Tibial nerve (tissue), 4 donors: Measurements from ENCODE around the gene KRT9. TPM values are rescaled to one million over a fixed set of nuclear protein-coding genes. Genes with fewer than 3 reads are reported as not detected.

Experiments used
- DNase-seq, 2 donors: peaks; one replicate each; pipeline ENCODE4 v3.0.0-alpha.2; 2019; ENCODE audit warnings: low spot score in 2 of 2
- H3K27ac ChIP-seq, 4 donors: fragments of 200-600 bp; sonication (generic) in 3 of 4; one replicate each; pipeline ENCODE4 v1.5.1; 2017 to 2019; ENCODE audit warnings: mild to moderate bottlenecking in 1 of 4
- H3K27me3 ChIP-seq, 2 donors: fragments of 200-600 bp; sonication (generic) in 1 of 2; one replicate each; pipeline versions ENCODE4 v1.5.1 to v1.6.0; 2017 to 2019
- H3K36me3 ChIP-seq, 3 donors: fragments of 200-600 bp; sonication (generic); one replicate each; pipeline ENCODE4 v1.5.1; 2018 to 2019
- H3K4me1 ChIP-seq, 4 donors: fragments of 200-600 bp; sonication (generic) in 3 of 4; one replicate each; pipeline ENCODE4 v1.5.1; 2017 to 2019
- H3K4me3 ChIP-seq, 4 donors: fragments of 200-600 bp; sonication (generic) in 3 of 4; one replicate each; pipeline ENCODE4 v1.5.1; 2017 to 2019; ENCODE audit warnings: mild to moderate bottlenecking in 1 of 4, moderate library complexity in 1 of 4
- H3K9me3 ChIP-seq, 4 donors: fragments of 200-600 bp; sonication (generic) in 3 of 4; one replicate each; pipeline ENCODE4 v1.5.1; 2017 to 2019
- CTCF ChIP-seq, 5 experiments: fragments of 200-600 bp in 3 of 5; fragments of 450-650 bp in 2 of 5; sonication (generic) in 3 of 5; IDR thresholded peaks; one replicate each; pipeline ENCODE4 v1.5.1; 2016 to 2019; ENCODE audit warnings: antibody characterized with exemption in 5 of 5, mild to moderate bottlenecking in 3 of 5, moderate library complexity in 2 of 5
- EP300 ChIP-seq, 2 donors: sonication (generic); formaldehyde crosslinking; IDR thresholded peaks; one replicate each; pipeline ENCODE4 v1.6.1; 2017; ENCODE audit warnings: antibody characterized with exemption in 2 of 2, mild to moderate bottlenecking in 1 of 2
- POLR2A ChIP-seq, 2 donors: fragments of 450-650 bp; IDR thresholded peaks; one replicate each; pipeline ENCODE4 v1.6.1; 2017; ENCODE audit warnings: antibody characterized with exemption in 2 of 2, mild to moderate bottlenecking in 2 of 2, moderate library complexity in 2 of 2
- WGBS, 2 donors: methylation state at CpG; one replicate each; pipeline ENCODE4 v1.1.5; 2018; 5-methylcytosine and 5-hydroxymethylcytosine counted together
- total RNA-seq, 4 donors: library from RNA; depleted of rRNA; stranded (reverse); fragments of >200 nt; gene quantifications; one replicate each; pipeline ENCODE4 v1.1.0, GENCODE V29; 2016

The KRT9 gene
- total RNA-seq, 4 donors from 2014 or later = not detected

DNA sequence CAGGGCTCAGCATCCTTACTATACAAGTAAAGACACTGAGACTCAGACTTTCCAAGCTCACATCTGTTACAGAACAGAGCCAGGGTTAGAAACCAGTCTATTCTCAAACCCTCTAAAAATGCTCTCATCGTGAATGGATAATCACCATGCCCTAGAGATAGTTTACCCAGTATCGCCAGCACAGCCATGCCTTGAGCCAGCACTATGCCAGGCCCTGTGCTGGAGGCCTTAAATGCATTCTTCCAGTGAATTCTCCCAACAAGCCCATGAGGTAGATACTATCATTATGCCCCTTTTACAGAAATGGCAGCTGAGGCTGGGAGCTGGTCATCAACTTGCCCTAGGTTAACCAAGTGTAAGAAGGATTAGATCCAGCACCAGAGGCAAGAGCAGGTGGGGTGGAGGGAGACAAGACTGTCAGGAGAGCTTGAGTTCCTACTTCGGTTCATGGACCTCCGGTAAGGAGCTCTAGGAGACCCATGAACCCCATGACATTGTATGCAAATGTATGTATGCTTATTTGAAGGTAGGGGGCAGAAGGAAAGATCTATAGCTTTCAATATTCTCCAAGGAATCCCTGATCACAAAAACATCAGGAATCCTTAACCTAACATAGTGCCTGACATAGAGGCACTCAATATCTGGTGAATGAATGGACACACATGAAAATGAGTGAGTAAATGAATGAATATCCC, 9.7 kb upstream of the KRT9 start:
- H3K27ac ChIP-seq = no peak overlapping the region
- DNase-seq = no peak
- no peaks in the 10 kb centered on the region for H3K9me3 ChIP-seq
- no peaks in the 10 kb centered on the region for H3K27me3 ChIP-seq
- H3K36me3 ChIP-seq = no peaks in the 10 kb centered on the region
- TF ChIP-seq CTCF (IDR thresholded peaks at IDR 0.05) (no peak), EP300 (IDR thresholded peaks at IDR 0.05) (no peak), POLR2A (IDR thresholded peaks at IDR 0.05) (no peak)
- 87% methylated on average over 4 of the region's 4 CpGs for WGBS, 2 donors
- H3K4me1 ChIP-seq = peaks cover 0 to 8% (median 0%) of the 10 kb centered on the region in 4 donors
- no peak overlapping the region for H3K4me3 ChIP-seq

DNA sequence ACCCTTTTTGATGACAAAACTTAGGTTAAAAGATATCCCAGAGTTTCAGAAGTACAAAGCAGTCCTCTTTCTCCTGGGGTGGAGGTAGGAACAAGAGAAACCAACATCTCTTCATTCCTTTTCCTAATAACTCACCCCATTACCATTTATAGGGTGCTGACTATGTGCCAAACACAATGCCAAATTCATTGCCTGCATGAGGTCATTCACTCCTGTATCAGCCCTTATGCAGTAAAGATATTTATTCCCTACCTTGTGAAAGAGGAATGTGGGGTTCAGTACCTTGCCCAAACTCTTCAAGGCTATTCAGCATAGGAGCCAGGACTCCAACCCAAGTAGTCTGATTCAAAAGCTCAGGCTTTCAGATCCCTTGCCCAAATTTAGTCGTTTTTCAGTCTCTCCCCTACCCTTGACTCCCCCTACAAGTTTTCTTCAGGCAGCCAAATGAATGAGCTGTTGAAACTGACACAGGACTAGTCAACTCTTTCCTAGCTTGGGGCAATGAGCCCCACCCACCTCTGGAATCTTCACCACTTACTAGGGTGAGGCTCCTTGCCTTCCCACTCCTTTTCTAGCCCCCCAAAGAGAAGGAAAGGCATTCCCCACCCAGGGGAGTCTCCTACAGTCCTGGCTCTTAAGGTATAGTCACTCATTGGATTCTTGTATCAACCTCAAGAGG, 9.0 kb upstream of the KRT9 start:
- WGBS, 2 donors = 25 to 67% methylated on average over 1 of the region's 1 CpG
- peaks cover 0 to 8% (median 0%) of the 10 kb centered on the region in 4 donors for H3K4me1 ChIP-seq
- no peak overlapping the region for H3K27ac ChIP-seq
- no peaks in the 10 kb centered on the region for H3K36me3 ChIP-seq
- TF ChIP-seq EP300 (IDR thresholded peaks at IDR 0.05) (no peak), POLR2A (IDR thresholded peaks at IDR 0.05) (no peak), CTCF (IDR thresholded peaks at IDR 0.05) (no peak)
- no peaks in the 10 kb centered on the region for H3K27me3 ChIP-seq
- DNase-seq = no peak
- H3K4me3 ChIP-seq = no peak overlapping the region
- H3K9me3 ChIP-seq = no peaks in the 10 kb centered on the region

- WGBS, 2 donors = 94 to 100% methylated on average over 2 of the region's 2 CpGs
- no peak overlapping the region for H3K27ac ChIP-seq
- DNase-seq = no peak
Measured at GRCh38 chr17:41580244-41580575, 8.4 kb upstream of the KRT9 start.

GRCh38 chr17:41579484-41580243, 7.8 kb upstream of the KRT9 start:
- Histone ChIP-seq H3K9me3 (no peaks in the 10 kb centered on the region), H3K4me1 (peaks cover 0 to 5% (median 0%) of the 10 kb centered on the region in 4 donors), H3K4me3 (no peak overlapping the region), H3K27me3 (no peaks in the 10 kb centered on the region), H3K27ac (peak overlapping the region in 1 of 4 donors; percentile 13), H3K36me3 (no peaks in the 10 kb centered on the region)
- WGBS, 2 donors = 40 to 43% methylated on average over 18 of the region's 18 CpGs
- TF ChIP-seq POLR2A (IDR thresholded peaks at IDR 0.05) (no peak), EP300 (IDR thresholded peaks at IDR 0.05) (no peak), CTCF (IDR thresholded peaks at IDR 0.05) (peak; percentile 51 to 85 (median 77))
- DNase-seq = peak; percentile 64 to 84

More at GRCh38 chr17:41580244-41580575, 8.4 kb upstream of the KRT9 start:
- Histone ChIP-seq H3K9me3 (no peaks in the 10 kb centered on the region), H3K4me3 (no peak overlapping the region), H3K4me1 (peaks cover 0 to 8% (median 0%) of the 10 kb centered on the region in 4 donors), H3K36me3 (no peaks in the 10 kb centered on the region), H3K27me3 (no peaks in the 10 kb centered on the region)
- TF ChIP-seq EP300 (IDR thresholded peaks at IDR 0.05) (no peak), CTCF (IDR thresholded peaks at IDR 0.05) (no peak), POLR2A (IDR thresholded peaks at IDR 0.05) (no peak)

GRCh38 chr17:41578971-41579370, 7.1 kb upstream of the KRT9 start:
- TF ChIP-seq CTCF (IDR thresholded peaks at IDR 0.05) (no peak), EP300 (IDR thresholded peaks at IDR 0.05) (no peak), POLR2A (IDR thresholded peaks at IDR 0.05) (no peak)
- peaks cover 0 to 3% of the 10 kb centered on the region in 2 donors for H3K27me3 ChIP-seq
- DNase-seq = no peak
- 57 to 75% methylated on average over 5 of the region's 5 CpGs for WGBS, 2 donors
- no peak overlapping the region for H3K4me3 ChIP-seq
- no peaks in the 10 kb centered on the region for H3K9me3 ChIP-seq
- no peaks in the 10 kb centered on the region for H3K4me1 ChIP-seq
- no peaks in the 10 kb centered on the region for H3K36me3 ChIP-seq
- no peak overlapping the region for H3K27ac ChIP-seq
